Activated CD8-positive, alpha-beta memory T cell treated with anti-CD3 and anti-CD28 coated beads for 4 hours (primary cell): Measurements from ENCODE around the gene DPY19L1.
"Not testable (repeated sequence)": the region's sequence is repeated elsewhere in the genome, so short reads cannot be mapped to it uniquely, and the experiment has no call there.

Experiments used
- DNase-seq, 2 donors: peaks; one replicate each; pipeline ENCODE4 v3.0.0-alpha.2; 2020; ENCODE audit warnings: low read depth in 2 of 2

DPY19L1 gene

GRCh38 chr7:34988442-34989125, 48.7 kb downstream of the DPY19L1 start:
- DNase-seq: not testable (repeated sequence)

GRCh38 chr7:34985155-34985554, 52.1 kb downstream of the DPY19L1 start:
- not testable (repeated sequence) for DNase-seq

- DNase-seq: not testable (repeated sequence)
These were observed 53.1 kb downstream of the DPY19L1 start for GRCh38 chr7:34984140-34984539.

GRCh38 chr7:34982371-34983019, 54.8 kb downstream of the DPY19L1 start:
- DNase-seq: no peak

- DNase-seq: not testable (repeated sequence)
These were observed 58.2 kb downstream of the DPY19L1 start for GRCh38 chr7:34979124-34979523.

DNA sequence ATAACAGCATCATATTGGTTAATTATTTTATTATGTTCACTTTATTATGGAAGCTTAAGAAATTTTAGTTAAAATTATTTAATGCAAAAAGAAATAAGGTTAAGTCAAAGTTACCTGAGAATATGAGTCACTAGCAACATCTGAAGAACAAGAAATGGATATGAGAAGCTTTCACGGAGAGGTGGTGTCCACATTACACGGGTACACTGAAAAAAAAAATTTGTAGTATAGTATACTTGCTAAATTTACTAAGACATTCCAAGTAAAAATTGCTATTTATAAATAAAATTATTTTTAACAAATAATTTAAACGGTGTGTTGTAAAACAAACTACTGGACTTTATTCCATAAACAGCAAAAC, 63.9 kb downstream of the DPY19L1 start:
- DNase-seq: no peak

DNA sequence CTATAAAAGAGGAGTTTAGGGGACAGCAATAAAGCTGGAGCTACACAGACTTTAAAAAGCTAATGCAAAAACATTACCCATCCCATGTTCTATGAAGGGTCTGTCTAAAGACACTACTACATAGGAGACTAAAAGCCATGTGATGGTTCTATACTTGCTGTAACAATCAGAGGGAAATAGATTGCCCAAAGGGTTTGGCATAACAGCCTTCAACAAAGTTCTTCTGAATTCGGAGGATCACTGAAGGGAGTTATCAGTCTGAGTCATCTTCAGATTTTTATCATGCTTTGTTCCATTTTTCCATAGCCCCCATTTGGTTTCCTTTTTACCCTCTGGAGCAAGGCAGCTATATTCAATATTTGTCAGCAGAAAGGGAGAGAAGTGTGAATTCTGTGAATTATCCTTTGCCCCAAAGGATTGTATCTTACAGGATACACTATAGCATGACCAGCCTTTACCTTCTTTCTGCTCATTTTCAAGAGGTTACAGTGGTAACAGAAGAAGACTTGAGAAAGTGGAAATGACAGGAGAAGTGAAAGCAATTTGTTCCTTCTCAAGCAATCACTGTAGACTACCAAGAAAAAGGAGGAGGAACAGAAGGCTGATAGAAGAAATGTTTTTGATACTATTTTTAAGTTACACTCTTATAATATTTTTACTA, 64.4 kb downstream of the DPY19L1 start:
- DNase-seq: not testable (repeated sequence)

DNA sequence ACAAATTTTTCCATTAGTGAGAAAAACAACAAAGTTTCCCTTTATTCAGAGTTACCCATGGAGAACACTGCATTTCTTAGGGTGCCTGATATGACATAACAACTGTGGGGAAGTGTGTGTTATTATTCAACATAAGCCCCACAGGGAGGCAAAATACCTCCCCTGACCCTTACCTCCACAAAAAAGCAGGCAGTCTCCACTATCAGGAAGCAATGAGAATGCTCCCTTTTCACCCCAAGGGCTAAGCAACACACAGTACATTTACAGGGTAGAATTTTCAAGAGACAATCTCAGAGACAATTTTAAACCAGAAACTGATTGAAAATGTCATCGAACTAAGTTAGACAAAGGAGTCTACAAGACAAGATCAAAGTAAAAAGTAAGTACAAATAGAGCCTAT, 69.5 kb downstream of the DPY19L1 start:
- not testable (repeated sequence) for DNase-seq

DNA sequence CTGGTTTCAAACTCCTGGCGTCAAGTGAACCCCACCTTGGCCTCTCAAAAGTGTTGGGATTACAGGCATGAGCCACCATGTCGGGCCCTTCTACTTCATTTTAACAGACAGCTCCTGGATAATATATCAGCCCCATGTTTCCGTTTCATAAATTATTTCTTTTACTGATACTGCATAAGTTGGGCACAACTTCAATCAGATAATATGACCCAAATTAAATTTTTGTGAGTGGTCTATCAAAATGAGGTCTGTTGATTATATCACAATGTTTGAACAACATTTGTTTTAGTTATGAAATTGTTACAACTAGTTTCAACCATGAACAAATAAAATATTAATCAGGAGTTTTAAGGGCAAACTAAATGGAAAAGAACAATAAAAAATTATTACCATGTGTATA, 70.8 kb downstream of the DPY19L1 start:
- not testable (repeated sequence) for DNase-seq

GRCh38 chr7:34958021-34958420, 79.3 kb downstream of the DPY19L1 start:
- DNase-seq: no peak

- DNase-seq: no peak
These were observed 84.5 kb downstream of the DPY19L1 start for GRCh38 chr7:34952822-34953221.

DNA sequence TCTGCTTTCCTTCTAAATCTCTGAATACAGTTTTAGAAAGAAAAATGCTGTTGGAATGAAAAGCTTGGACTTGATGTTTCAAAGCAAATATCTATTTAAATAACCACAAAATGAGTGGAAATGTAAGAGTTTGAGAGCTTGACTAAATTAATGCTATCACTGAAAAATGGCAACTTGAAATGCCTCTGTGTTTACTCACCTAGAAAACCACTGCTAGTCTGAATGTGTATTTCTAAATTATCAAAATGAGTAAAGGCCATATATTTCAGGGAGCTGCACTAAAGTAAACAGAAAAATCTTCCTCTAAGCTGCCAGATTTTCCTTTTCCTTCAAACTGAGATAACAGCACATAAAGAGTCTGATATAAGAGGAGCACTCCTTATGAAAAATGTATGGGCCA, 87.9 kb downstream of the DPY19L1 start:
- DNase-seq: no peak

GRCh38 chr7:34947427-34947826, 89.9 kb downstream of the DPY19L1 start:
- not testable (repeated sequence) for DNase-seq

DNA sequence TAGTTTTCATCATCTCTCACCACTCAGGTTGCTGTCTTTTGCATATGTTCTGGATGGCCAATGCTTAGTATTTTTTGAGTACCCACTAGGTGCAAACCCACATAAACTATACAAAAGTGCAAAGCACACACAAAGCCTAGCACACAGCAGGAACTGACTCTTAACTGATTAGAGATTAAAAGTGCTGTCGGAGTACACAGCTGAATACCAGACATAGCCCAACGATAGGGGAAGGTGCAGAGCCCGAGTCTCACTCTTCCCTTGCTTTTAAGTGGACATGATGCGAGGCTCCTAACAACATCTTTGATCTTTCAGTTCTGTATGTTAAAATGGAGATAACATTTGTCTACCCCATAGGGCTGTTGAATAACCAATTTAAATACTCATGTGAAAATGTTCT, 90.8 kb downstream of the DPY19L1 start:
- no peak for DNase-seq

- DNase-seq: not testable (repeated sequence)
These were observed 91.3 kb downstream of the DPY19L1 start for GRCh38 chr7:34945894-34946477.

- no peak for DNase-seq
These were observed 98.1 kb downstream of the DPY19L1 start for GRCh38 chr7:34939175-34939574.

- not testable (repeated sequence) for DNase-seq
These were observed 101.5 kb downstream of the DPY19L1 start for GRCh38 chr7:34935735-34936165.

- DNase-seq: no peak
These were observed 105.5 kb downstream of the DPY19L1 start for GRCh38 chr7:34931739-34932138.

DNA sequence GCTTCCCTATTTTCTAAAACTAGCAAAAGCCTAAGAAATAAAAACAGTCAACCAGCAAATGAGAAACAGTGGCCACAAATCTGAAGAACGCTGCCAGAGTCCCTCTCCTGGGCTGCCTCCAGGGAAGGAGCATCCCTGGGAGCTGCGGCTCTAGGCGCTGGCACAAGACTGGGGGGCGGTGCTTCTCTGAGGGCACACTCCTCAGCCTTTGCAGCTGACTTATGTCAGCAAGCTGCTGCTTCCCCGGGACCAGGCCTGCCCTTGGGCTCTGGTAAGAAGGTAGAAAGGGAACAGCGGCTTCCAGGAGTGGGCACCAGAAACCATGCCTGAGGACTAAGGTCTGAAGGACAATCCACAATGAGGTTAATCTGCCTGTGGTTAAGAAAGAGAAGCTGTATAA, 107.5 kb downstream of the DPY19L1 start:
- DNase-seq: not testable (repeated sequence)

DNA sequence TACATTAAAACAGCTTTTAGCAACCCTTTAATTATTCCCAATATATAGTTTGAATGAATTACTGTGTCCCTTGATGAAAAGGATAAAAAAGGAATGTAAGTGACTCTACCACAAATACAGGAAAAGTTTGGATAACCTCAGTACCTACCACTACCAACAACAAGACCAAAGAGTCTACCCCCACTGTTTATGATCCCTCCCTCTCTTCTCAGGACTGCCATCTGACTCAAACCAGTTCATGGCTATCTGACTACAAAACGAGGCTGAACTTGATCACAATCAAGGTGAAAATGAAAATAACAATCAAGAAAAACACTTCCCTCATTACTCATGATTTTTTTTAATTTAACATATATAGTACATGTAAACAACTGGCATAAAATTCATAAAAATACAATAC, 108.7 kb downstream of the DPY19L1 start:
- no peak for DNase-seq

- DNase-seq: peak in 1 of 2 donors; percentile 4
These were observed 109.2 kb downstream of the DPY19L1 start for GRCh38 chr7:34928052-34928451.

- DNase-seq: not testable (repeated sequence)
These were observed 116.8 kb downstream of the DPY19L1 start for GRCh38 chr7:34920470-34920869.
